ENCODE results near the gene APOL1.

The APOL1 gene

GRCh38 chr22:36292823-36293530 lies 40.0 kb downstream of the APOL1 start:
- no peaks in the 10 kb centered on the region for H3K4me1 ChIP-seq (ENCODE audit: low read length)
- H3K79me2 ChIP-seq (ENCODE audit: low read length), result peaks cover 72% of the 10 kb centered on the region
- no peak overlapping the region for H3K4me3 ChIP-seq (ENCODE audit: low read length)
- H2AFZ ChIP-seq (ENCODE audit: low read length), result no peak overlapping the region
- no peaks in the 10 kb centered on the region for H4K20me1 ChIP-seq (ENCODE audit: insufficient read depth, low read length)
- no peak overlapping the region for H3K9ac ChIP-seq (ENCODE audit: low read length)
- no peak for DNase-seq
- TF ChIP-seq EZH2phosphoT487 (IDR thresholded peaks at IDR 0.05; ENCODE audit: low read length), result no peak
- no peak for TF ChIP-seq EZH2 (optimal IDR thresholded peaks at IDR 0.05; ENCODE audit: low read depth, low read length)
- no peak for TF ChIP-seq CTCF (IDR thresholded peaks at IDR 0.05; ENCODE audit: low read length)
- H3K4me2 ChIP-seq (ENCODE audit: low read depth, low read length), result no peak overlapping the region
- peaks cover 64% of the 10 kb centered on the region for H3K36me3 ChIP-seq (replicated peaks; ENCODE audit: insufficient read depth, low read length)
- H3K27ac ChIP-seq (ENCODE audit: low read length), result no peak overlapping the region
- no peaks in the 10 kb centered on the region for H3K9me2 ChIP-seq (replicated peaks; ENCODE audit: insufficient read depth, low read length)
- H3K27me3 ChIP-seq (replicated peaks; ENCODE audit: insufficient read depth, low read length), result no peaks in the 10 kb centered on the region
- H3F3A ChIP-seq (ENCODE audit: insufficient read depth, low read length), result peaks cover 25% of the 10 kb centered on the region; the same call in 1 of the 2 replicates
- no peaks in the 10 kb centered on the region for H3K9me3 ChIP-seq (replicated peaks; ENCODE audit: insufficient read depth, low read length)

- Histone ChIP-seq H3K79me2 (ENCODE audit: low read length) (peaks cover 77% of the 10 kb centered on the region), H3K4me3 (ENCODE audit: low read length) (no peak overlapping the region), H3K9ac (ENCODE audit: low read length) (no peak overlapping the region), H3K4me1 (ENCODE audit: low read length) (no peaks in the 10 kb centered on the region), H3K4me2 (ENCODE audit: low read depth, low read length) (no peak overlapping the region), H4K20me1 (ENCODE audit: insufficient read depth, low read length) (no peaks in the 10 kb centered on the region), H3K9me2 (replicated peaks; ENCODE audit: insufficient read depth, low read length) (no peaks in the 10 kb centered on the region), H2AFZ (ENCODE audit: low read length) (no peak overlapping the region), H3K27ac (ENCODE audit: low read length) (no peak overlapping the region), H3K27me3 (replicated peaks; ENCODE audit: insufficient read depth, low read length) (no peaks in the 10 kb centered on the region), H3K36me3 (replicated peaks; ENCODE audit: insufficient read depth, low read length) (peaks cover 62% of the 10 kb centered on the region), H3F3A (ENCODE audit: insufficient read depth, low read length) (peaks cover 17% of the 10 kb centered on the region; the same call in 1 of the 2 replicates), H3K9me3 (replicated peaks; ENCODE audit: insufficient read depth, low read length) (no peaks in the 10 kb centered on the region)
- DNase-seq, result no peak
- no peak for TF ChIP-seq CTCF (IDR thresholded peaks at IDR 0.05; ENCODE audit: low read length)
- no peak for TF ChIP-seq EZH2phosphoT487 (IDR thresholded peaks at IDR 0.05; ENCODE audit: low read length)
- TF ChIP-seq EZH2 (optimal IDR thresholded peaks at IDR 0.05; ENCODE audit: low read depth, low read length), result no peak
Measured at GRCh38 chr22:36293606-36294292, 40.8 kb downstream of the APOL1 start.

- Histone ChIP-seq H3K36me3 (replicated peaks; ENCODE audit: insufficient read depth, low read length) (peaks cover 58% of the 10 kb centered on the region), H3K27ac (ENCODE audit: low read length) (no peak overlapping the region), H3K4me1 (ENCODE audit: low read length) (no peaks in the 10 kb centered on the region), H3F3A (ENCODE audit: insufficient read depth, low read length) (peaks cover 13% of the 10 kb centered on the region; the same call in 1 of the 2 replicates), H3K9me3 (replicated peaks; ENCODE audit: insufficient read depth, low read length) (no peaks in the 10 kb centered on the region), H2AFZ (ENCODE audit: low read length) (no peak overlapping the region), H3K79me2 (ENCODE audit: low read length) (peaks cover 78% of the 10 kb centered on the region), H3K27me3 (replicated peaks; ENCODE audit: insufficient read depth, low read length) (no peaks in the 10 kb centered on the region), H3K9me2 (replicated peaks; ENCODE audit: insufficient read depth, low read length) (no peaks in the 10 kb centered on the region), H3K4me2 (ENCODE audit: low read depth, low read length) (no peak overlapping the region), H3K4me3 (ENCODE audit: low read length) (no peak overlapping the region), H3K9ac (ENCODE audit: low read length) (no peak overlapping the region), H4K20me1 (ENCODE audit: insufficient read depth, low read length) (no peaks in the 10 kb centered on the region)
- DNase-seq, result no peak
- TF ChIP-seq EZH2 (optimal IDR thresholded peaks at IDR 0.05; ENCODE audit: low read depth, low read length) (no peak), CTCF (IDR thresholded peaks at IDR 0.05; ENCODE audit: low read length) (no peak), EZH2phosphoT487 (IDR thresholded peaks at IDR 0.05; ENCODE audit: low read length) (no peak)
Measured at GRCh38 chr22:36294293-36294620, 41.3 kb downstream of the APOL1 start.

All from MM.1S (cell line).